Osteoblast (primary cell): ENCODE results near the gene SEC63. TPM values are rescaled to one million over a fixed set of nuclear protein-coding genes. Genes with fewer than 3 reads are reported as not detected.
"Not testable (repeated sequence)": the region's sequence is repeated elsewhere in the genome, so short reads cannot be mapped to it uniquely, and the experiment has no call there.

ENCODE experiments used
- DNase-seq: peaks from one replicate; pipeline ENCODE4 v3.0.0; 2011; ENCODE audit warnings: low spot score, mixed read lengths; ENCODE audit not compliant: insufficient read length; ENCODE audit errors: missing footprints
- H2AFZ ChIP-seq: 2 replicates; pipeline ENCODE4 v1.6.0; 2011; ENCODE audit warnings: mild to moderate bottlenecking, low read length
- H3K27ac ChIP-seq: 2 replicates; pipeline ENCODE4 v1.5.1; 2011; ENCODE audit warnings: mild to moderate bottlenecking, low read depth, low read length, moderate library complexity
- H3K27me3 ChIP-seq: 2 replicates; pipeline ENCODE4 v1.6.0; 2012; ENCODE audit warnings: mild to moderate bottlenecking, control low read depth, inconsistent platforms, low read length, moderate library complexity; ENCODE audit not compliant: insufficient read depth
- H3K36me3 ChIP-seq: 2 replicates; pipeline ENCODE4 v1.5.1; 2011; ENCODE audit warnings: mild to moderate bottlenecking, low read length, control low read depth, moderate library complexity; ENCODE audit not compliant: insufficient read depth
- H3K4me1 ChIP-seq: 2 replicates; pipeline ENCODE4 v1.5.1; 2011; ENCODE audit warnings: mild to moderate bottlenecking, low read length, control low read depth, moderate library complexity; ENCODE audit not compliant: insufficient read depth
- H3K4me2 ChIP-seq: 2 replicates; pipeline ENCODE4 v1.6.0; 2011; ENCODE audit warnings: mild to moderate bottlenecking, low read length; ENCODE audit not compliant: insufficient read depth
- H3K4me3 ChIP-seq: fragments of 200-600 bp; sonication (generic); 3 replicates; pipeline ENCODE4 v1.5.1; 2012; ENCODE audit warnings: mild to moderate bottlenecking, low read length, inconsistent platforms; ENCODE audit not compliant: insufficient read depth
- H3K79me2 ChIP-seq: 2 replicates; pipeline ENCODE4 v1.6.0; 2012; ENCODE audit warnings: mild to moderate bottlenecking, low read length, control low read depth, inconsistent platforms; ENCODE audit not compliant: insufficient read depth
- H3K9me3 ChIP-seq: 2 replicates; pipeline ENCODE4 v1.5.1; 2011; ENCODE audit warnings: low read depth, low read length, control low read depth
- H4K20me1 ChIP-seq: 2 replicates; pipeline ENCODE4 v1.6.0; 2012; ENCODE audit warnings: mild to moderate bottlenecking, low read length, control low read depth; ENCODE audit not compliant: insufficient read depth
- CTCF ChIP-seq: IDR thresholded peaks from 2 replicates; pipeline ENCODE4 v1.5.1; 2011; ENCODE audit warnings: mild to moderate bottlenecking, low read depth, low read length, moderate library complexity; ENCODE audit errors: extremely low read depth
- total RNA-seq: library from RNA; depleted of rRNA; stranded (reverse); fragments of >200 nt; gene quantifications from 2 replicates; pipeline ENCODE4 v1.2.3, GENCODE V29; 2012

SEC63 gene
- total RNA-seq, 1 donor: 35.8 TPM

GRCh38 chr6:107866606-107867301 lies 91.3 kb downstream of the SEC63 start:
- Histone ChIP-seq H3K79me2 (no peaks in the 10 kb centered on the region), H3K36me3 (peaks cover 3% of the 10 kb centered on the region), H3K4me3 (no peak overlapping the region), H3K9me3 (no peaks in the 10 kb centered on the region), H3K27ac (no peak overlapping the region), H3K27me3 (no peaks in the 10 kb centered on the region), H4K20me1 (peaks cover 9% of the 10 kb centered on the region), H2AFZ (no peak overlapping the region), H3K4me2 (peak overlapping the region; percentile 12), H3K4me1 (peaks cover 25% of the 10 kb centered on the region)
- peak; percentile 79 for DNase-seq
- peak; percentile 70 for TF ChIP-seq CTCF

DNA sequence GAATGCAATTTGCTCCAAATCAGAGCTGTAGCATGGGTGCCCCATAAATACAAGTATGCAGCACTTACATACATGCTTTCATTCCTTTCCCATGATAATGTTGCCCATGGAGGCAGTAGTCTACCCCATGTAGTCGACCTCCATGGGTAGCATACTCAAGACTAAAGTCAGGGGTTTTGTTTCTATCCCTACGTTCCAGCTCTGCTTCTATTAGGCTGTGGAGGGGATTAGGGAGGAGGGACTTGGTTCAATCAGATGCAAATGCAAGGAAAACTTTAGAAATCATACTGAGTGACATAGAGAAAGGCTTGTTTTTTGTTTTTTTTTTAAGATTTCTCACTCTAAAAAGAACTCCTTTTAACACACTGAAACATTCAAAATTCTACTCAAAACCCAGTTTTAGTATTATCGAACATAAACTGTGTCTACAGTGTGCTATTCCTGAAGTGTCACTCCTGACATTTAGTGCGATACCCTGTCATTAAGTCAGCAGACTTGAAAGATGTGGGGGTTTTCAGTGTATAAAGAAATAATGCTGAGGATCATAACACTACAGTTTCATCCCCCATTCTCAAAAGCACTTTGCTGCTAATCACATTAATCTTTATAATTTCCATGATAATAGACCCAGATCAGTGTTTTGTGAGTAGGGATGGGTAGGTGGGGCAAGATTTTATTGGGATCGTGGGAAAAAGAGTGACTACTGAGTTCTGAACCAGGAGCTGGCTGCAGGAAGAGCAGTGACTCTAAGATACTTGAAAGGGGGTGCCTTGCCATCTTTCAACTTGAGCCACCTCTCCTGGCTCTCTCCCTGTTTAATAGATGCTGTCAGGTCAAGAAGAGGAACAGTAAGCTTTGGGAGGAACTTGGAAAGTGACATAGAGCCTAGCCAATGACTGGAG lies 93.5 kb downstream of the SEC63 start:
- peak; percentile 36 for DNase-seq
- H3K4me1 ChIP-seq: peaks cover 9% of the 10 kb centered on the region

GRCh38 chr6:107862383-107862782 lies 95.6 kb downstream of the SEC63 start:
- Histone ChIP-seq H3K27ac (no peak overlapping the region), H3K9me3 (no peaks in the 10 kb centered on the region), H4K20me1 (peaks cover 2% of the 10 kb centered on the region), H3K36me3 (no peaks in the 10 kb centered on the region), H3K27me3 (no peaks in the 10 kb centered on the region), H2AFZ (no peak overlapping the region), H3K4me1 (peaks cover 3% of the 10 kb centered on the region), H3K4me2 (no peak overlapping the region), H3K4me3 (no peak overlapping the region), H3K79me2 (no peaks in the 10 kb centered on the region)
- DNase-seq: no peak
- TF ChIP-seq CTCF: no peak

More for the DNA sequence above, 93.5 kb downstream of the SEC63 start:
- Histone ChIP-seq H3K4me2 (no peak overlapping the region), H3K27ac (no peak overlapping the region), H3K27me3 (no peaks in the 10 kb centered on the region), H2AFZ (no peak overlapping the region), H3K9me3 (no peaks in the 10 kb centered on the region), H3K4me3 (no peak overlapping the region), H3K79me2 (no peaks in the 10 kb centered on the region), H4K20me1 (peaks cover 6% of the 10 kb centered on the region), H3K36me3 (no peaks in the 10 kb centered on the region)
- TF ChIP-seq CTCF: no peak

- H4K20me1 ChIP-seq, H3K27ac ChIP-seq, H3K27me3 ChIP-seq, DNase-seq, H3K4me1 ChIP-seq, H3K36me3 ChIP-seq, H2AFZ ChIP-seq, H3K4me2 ChIP-seq, H3K79me2 ChIP-seq, H3K9me3 ChIP-seq, H3K4me3 ChIP-seq: not testable (repeated sequence)
Observed at GRCh38 chr6:107860963-107861362, 97.0 kb downstream of the SEC63 start.

- H3K9me3 ChIP-seq, H3K27ac ChIP-seq, H3K4me2 ChIP-seq, DNase-seq, H2AFZ ChIP-seq, H4K20me1 ChIP-seq, H3K79me2 ChIP-seq, H3K4me3 ChIP-seq, H3K36me3 ChIP-seq, H3K27me3 ChIP-seq, H3K4me1 ChIP-seq: not testable (repeated sequence)
Observed at GRCh38 chr6:107860144-107860543, 97.9 kb downstream of the SEC63 start.
